HCT116 (cell line): ENCODE data around the gene ARHGAP10. TPM values are rescaled to one million over a fixed set of nuclear protein-coding genes. Genes with fewer than 3 reads are reported as not detected.

Experiments used
- ATAC-seq: fragments of 200-7000 bp; cut with Tn5 transposase; 2 replicates; pipeline ENCODE4 v1.9.1; 2020; ENCODE audit warnings: mild to moderate bottlenecking, moderate library complexity
- BruUV-seq: library from RNA; stranded (reverse); fragments of 400-500 nt; replicated peaks from 2 replicates; lab custom pipeline; 2021; lab: Mats Ljungman, UMichigan
- CTCF ChIA-PET: fragments of 300-600 bp; sonication (Branson Sonifier 250); formaldehyde crosslinking; loops from one replicate; lab custom pipeline; 2021; ENCODE audit warnings: antibody characterized with exemption; lab: Charles Lee
- POLR2A ChIA-PET: fragments of 300-600, 350-600 bp; sonication (Branson Sonifier 250); formaldehyde crosslinking; loops from one replicate; lab custom pipeline; 2021; ENCODE audit warnings: antibody characterized with exemption; lab: Charles Lee
- RAD21 ChIA-PET, 2 experiments: fragments of 300-600 bp; sonication (Branson Sonifier 250); formaldehyde crosslinking; loops; one replicate each; lab custom pipeline; 2023; ENCODE audit warnings: low total read pairs in 2 of 2; ENCODE audit not compliant: uncharacterized antibody in 2 of 2, unreplicated experiment in 2 of 2, low non-redundant PET in 1 of 2; lab: Charles Lee
- DNase-seq: peaks from one replicate; pipeline ENCODE4 v3.0.0-alpha.2; 2010; ENCODE audit warnings: low read depth, low spot score
- H2AFZ ChIP-seq: fragments of 200-600 bp; shearing (Covaris generic), sonication (generic); 2 replicates; pipeline ENCODE4 v1.6.1; 2017; ENCODE audit warnings: low read depth, mixed run types, mixed read lengths, antibody characterized with exemption, low read length; ENCODE audit not compliant: poor library complexity, severe bottlenecking
- H3K27ac ChIP-seq: 2 replicates; pipeline ENCODE4 v1.5.1; 2012; ENCODE audit warnings: low read depth, low read length
- H3K27me3 ChIP-seq: fragments of 200-600 bp; sonication (generic); 2 replicates; pipeline ENCODE4 v1.6.1; 2016; ENCODE audit warnings: mixed run types, low read length, mixed read lengths; ENCODE audit not compliant: insufficient read depth
- H3K36me3 ChIP-seq, 2 experiments: fragments of 200-500 bp in 1 of 2; fragments of 200-600 bp in 1 of 2; sonication (Bioruptor generic) in 1 of 2; sonication (generic) in 1 of 2; 2 replicates each; pipeline versions ENCODE4 v1.5.1 to v1.6.1; 2014 to 2016; ENCODE audit warnings: low read length in 2 of 2, inconsistent platforms in 1 of 2, mixed read lengths in 1 of 2, mixed run types in 1 of 2; ENCODE audit not compliant: insufficient read depth in 2 of 2, control insufficient read depth in 1 of 2
- H3K4me1 ChIP-seq, 2 experiments: fragments of 200-600 bp in 1 of 2; sonication (generic) in 1 of 2; 2 replicates each; pipeline versions ENCODE4 v1.5.1 to v1.6.1; 2012 to 2017; ENCODE audit warnings: low read length in 2 of 2, inconsistent platforms in 1 of 2, mild to moderate bottlenecking in 1 of 2, mixed read lengths in 1 of 2, mixed run types in 1 of 2, moderate library complexity in 1 of 2; ENCODE audit not compliant: insufficient read depth in 2 of 2, control insufficient read depth in 1 of 2
- H3K4me2 ChIP-seq: fragments of 200-600 bp; sonication (generic); 2 replicates; pipeline ENCODE4 v1.6.1; 2017; ENCODE audit warnings: mixed run types, low read length, mixed read lengths
- H3K4me3 ChIP-seq, 2 experiments: fragments of 200-600 bp in 1 of 2; sonication (generic) in 1 of 2; replicated peaks in 1 of 2; 2 replicates each; pipeline ENCODE4 v1.5.1; 2011 to 2016; ENCODE audit warnings: low read length in 2 of 2, control low read depth in 1 of 2, low read depth in 1 of 2, mild to moderate bottlenecking in 1 of 2, mixed read lengths in 1 of 2, mixed run types in 1 of 2
- H3K79me2 ChIP-seq: fragments of 200-600 bp; sonication (generic); 2 replicates; pipeline ENCODE4 v1.6.1; 2017; ENCODE audit warnings: mild to moderate bottlenecking, mixed run types, low read length, moderate library complexity, mixed read lengths; ENCODE audit not compliant: insufficient read depth
- H3K9ac ChIP-seq: fragments of 200-600 bp; sonication (generic); 2 replicates; pipeline ENCODE4 v1.6.1; 2016; ENCODE audit warnings: low read length, mixed read lengths
- H3K9me2 ChIP-seq: fragments of 200-600 bp; sonication (generic), shearing (Covaris generic); 2 replicates; pipeline ENCODE4 v1.6.1; 2017; ENCODE audit warnings: mixed run types, mild to moderate bottlenecking, moderate library complexity; ENCODE audit not compliant: insufficient read depth
- H3K9me3 ChIP-seq, 2 experiments: fragments of 200-500 bp in 1 of 2; fragments of 200-600 bp in 1 of 2; sonication (Bioruptor generic) in 1 of 2; sonication (generic) in 1 of 2; 2 replicates each; pipeline ENCODE4 v1.6.1; 2014 to 2017; ENCODE audit warnings: low read length in 2 of 2, mixed read lengths in 2 of 2, inconsistent platforms in 1 of 2, low read depth in 1 of 2, mild to moderate bottlenecking in 1 of 2, mixed run types in 1 of 2, moderate library complexity in 1 of 2; ENCODE audit not compliant: control insufficient read depth in 1 of 2, insufficient read depth in 1 of 2
- H4K20me1 ChIP-seq: fragments of 200-600 bp; sonication (generic), shearing (Covaris generic); 2 replicates; pipeline ENCODE4 v1.6.1; 2017; ENCODE audit warnings: mixed run types, mild to moderate bottlenecking, moderate library complexity; ENCODE audit not compliant: insufficient read depth
- POLR2A ChIP-seq: IDR thresholded peaks from 2 replicates; pipeline ENCODE4 v1.7.0; 2011; ENCODE audit warnings: borderline replicate concordance; ENCODE audit not compliant: insufficient read depth, insufficient read length; ENCODE audit errors: extremely low read depth
- SIN3A ChIP-seq: IDR thresholded peaks from 2 replicates; pipeline ENCODE4 v1.6.1; 2012; ENCODE audit warnings: low read depth
- YY1 ChIP-seq: IDR thresholded peaks from 2 replicates; pipeline ENCODE4 v1.6.1; 2011; ENCODE audit warnings: low read length, low read depth, moderate library complexity, mild to moderate bottlenecking; ENCODE audit not compliant: insufficient replicate concordance; ENCODE audit errors: extremely low read depth
- ZBTB33 ChIP-seq: IDR thresholded peaks from 2 replicates; pipeline ENCODE4 v1.6.1; 2011; ENCODE audit warnings: mild to moderate bottlenecking, low read length, moderate library complexity; ENCODE audit not compliant: insufficient replicate concordance; ENCODE audit errors: extremely low read depth
- intact Hi-C: fragments of 100-400 bp; cut with micrococcal nuclease; formaldehyde crosslinking; loops from 2 replicates; pipeline ENCODE4 v1.10.0; 2022
- total RNA-seq: library from RNA; stranded (reverse); gene quantifications from one replicate; pipeline ENCODE4 v1.2.1, GENCODE V29; 2021; ENCODE audit not compliant: unreplicated experiment

ARHGAP10 gene
- total RNA-seq, 1 experiment from 2014 or later, result 24.7 TPM

GRCh38 chr4:148041606-148042329 is 309.9 kb downstream of the ARHGAP10 start:
- ATAC-seq (no peak), DNase-seq (no peak)
- TF ChIP-seq POLR2A, result no peak
- no peak overlapping the region for H2AFZ ChIP-seq
- no peaks in the 10 kb centered on the region for H3K36me3 ChIP-seq
- H3K27ac ChIP-seq, result no peak overlapping the region
- no peaks in the 10 kb centered on the region for H4K20me1 ChIP-seq
- H3K9me3 ChIP-seq, result no peaks in the 10 kb centered on the region
- no peaks in the 10 kb centered on the region for H3K4me1 ChIP-seq
- ChIA-PET POLR2A (no interaction called here), RAD21 (no interaction called here), CTCF (interaction anchor here (0.9 kb wide), 1 partner anchor 58 kb away, joined by 3 read pairs; no protein-coding TSS in a partner anchor)
- no peak overlapping the region for H3K4me3 ChIP-seq
- intact Hi-C loops, result no loop called here
- no TSS peak for BruUV-seq
- H3K4me2 ChIP-seq, result no peak overlapping the region
- H3K9me2 ChIP-seq, result no peaks in the 10 kb centered on the region
- H3K27me3 ChIP-seq, result no peaks in the 10 kb centered on the region
- H3K9ac ChIP-seq, result no peak overlapping the region
- no peaks in the 10 kb centered on the region for H3K79me2 ChIP-seq

- RAD21 ChIA-PET, result no interaction called here
Measured at GRCh38 chr4:148044089-148044911, 312.4 kb downstream of the ARHGAP10 start.

More at GRCh38 chr4:148044089-148044911, 312.4 kb downstream of the ARHGAP10 start:
- H3K4me1 ChIP-seq, result no peaks in the 10 kb centered on the region
- H4K20me1 ChIP-seq, result no peaks in the 10 kb centered on the region; the same call in 1 of the 2 replicates
- DNase-seq, result no peak
- H3K4me3 ChIP-seq, result no peak overlapping the region
- no peak overlapping the region for H3K9ac ChIP-seq
- H3K9me3 ChIP-seq, result no peaks in the 10 kb centered on the region
- H3K4me2 ChIP-seq, result no peak overlapping the region
- no peak overlapping the region for H3K27ac ChIP-seq
- POLR2A ChIA-PET, result no interaction called here
- CTCF ChIA-PET, result no interaction called here
- H2AFZ ChIP-seq, result no peak overlapping the region
- TF ChIP-seq SIN3A (no peak), POLR2A (no peak), ZBTB33 (no peak), YY1 (no peak)
- TF ChIP-seq, all 23 proteins: peak for 0
- ATAC-seq, result no peak
- intact Hi-C loops, result no loop called here
- BruUV-seq, result no TSS peak
- Histone ChIP-seq H3K9me2 (no peaks in the 10 kb centered on the region), H3K79me2 (no peaks in the 10 kb centered on the region), H3K27me3 (no peaks in the 10 kb centered on the region), H3K36me3 (no peaks in the 10 kb centered on the region)
